ENCODE data around the gene SRF. TPM values are rescaled to one million over a fixed set of nuclear protein-coding genes. Genes with fewer than 3 reads are reported as not detected.

The SRF gene
- total and polyA plus RNA-seq, 4 donors, result 2.0 to 11.7 (median 7.1) TPM

GRCh38 chr6:43229803-43230620, 58.9 kb downstream of the SRF start:
- WGBS, result 80% methylated on average over 17 of the region's 17 CpGs
- H3K9me3 ChIP-seq (ENCODE audit: control insufficient read depth in 4 of 4, low read length in 3 of 4), result no peaks in the 10 kb centered on the region
- peaks cover 0 to 13% (median 3%) of the 10 kb centered on the region in 4 donors for H3K4me1 ChIP-seq (ENCODE audit: control insufficient read depth in 4 of 4, insufficient read depth in 4 of 4, low read length in 3 of 4)
- no peak overlapping the region for H3K9ac ChIP-seq (ENCODE audit: low read depth in 1 of 2, low read length in 2 of 2)
- DNase-seq (ENCODE audit: low spot score), result no peak
- H3K27ac ChIP-seq (ENCODE audit: low read depth in 1 of 2, low read length in 2 of 2), result no peak overlapping the region
- no peak for TF ChIP-seq MAX (IDR thresholded peaks at IDR 0.05)
- TF ChIP-seq, protein P1, sequence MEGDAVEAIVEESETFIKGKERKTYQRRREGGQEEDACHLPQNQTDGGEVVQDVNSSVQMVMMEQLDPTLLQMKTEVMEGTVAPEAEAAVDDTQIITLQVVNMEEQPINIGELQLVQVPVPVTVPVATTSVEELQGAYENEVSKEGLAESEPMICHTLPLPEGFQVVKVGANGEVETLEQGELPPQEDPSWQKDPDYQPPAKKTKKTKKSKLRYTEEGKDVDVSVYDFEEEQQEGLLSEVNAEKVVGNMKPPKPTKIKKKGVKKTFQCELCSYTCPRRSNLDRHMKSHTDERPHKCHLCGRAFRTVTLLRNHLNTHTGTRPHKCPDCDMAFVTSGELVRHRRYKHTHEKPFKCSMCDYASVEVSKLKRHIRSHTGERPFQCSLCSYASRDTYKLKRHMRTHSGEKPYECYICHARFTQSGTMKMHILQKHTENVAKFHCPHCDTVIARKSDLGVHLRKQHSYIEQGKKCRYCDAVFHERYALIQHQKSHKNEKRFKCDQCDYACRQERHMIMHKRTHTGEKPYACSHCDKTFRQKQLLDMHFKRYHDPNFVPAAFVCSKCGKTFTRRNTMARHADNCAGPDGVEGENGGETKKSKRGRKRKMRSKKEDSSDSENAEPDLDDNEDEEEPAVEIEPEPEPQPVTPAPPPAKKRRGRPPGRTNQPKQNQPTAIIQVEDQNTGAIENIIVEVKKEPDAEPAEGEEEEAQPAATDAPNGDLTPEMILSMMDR (IDR thresholded peaks at IDR 0.05; ENCODE audit: low read depth, low read length, missing input control), result no peak
- TF ChIP-seq EGR1 (IDR thresholded peaks at IDR 0.05; ENCODE audit: low read depth in 2 of 2), result no peak
- no peak overlapping the region for H3K4me3 ChIP-seq (ENCODE audit: low read depth in 1 of 3, low read length in 3 of 3)
- no peaks in the 10 kb centered on the region for H3K27me3 ChIP-seq (ENCODE audit: control insufficient read depth in 4 of 4, insufficient read depth in 4 of 4, low read length in 3 of 4)
- H3K36me3 ChIP-seq (ENCODE audit: control insufficient read depth in 4 of 4, insufficient read depth in 3 of 4, low read depth in 1 of 4, low read length in 3 of 4), result no peaks in the 10 kb centered on the region

- 91% methylated on average over 4 of the region's 4 CpGs for WGBS
- Histone ChIP-seq H3K9ac (ENCODE audit: low read depth in 1 of 2, low read length in 2 of 2) (no peak overlapping the region), H3K4me3 (ENCODE audit: low read depth in 1 of 3, low read length in 3 of 3) (no peak overlapping the region), H3K27ac (ENCODE audit: low read depth in 1 of 2, low read length in 2 of 2) (no peak overlapping the region), H3K4me1 (ENCODE audit: control insufficient read depth in 4 of 4, insufficient read depth in 4 of 4, low read length in 3 of 4) (peaks cover 0 to 13% (median 3%) of the 10 kb centered on the region in 4 donors), H3K27me3 (ENCODE audit: control insufficient read depth in 4 of 4, insufficient read depth in 4 of 4, low read length in 3 of 4) (no peaks in the 10 kb centered on the region), H3K9me3 (ENCODE audit: control insufficient read depth in 4 of 4, low read length in 3 of 4) (no peaks in the 10 kb centered on the region), H3K36me3 (ENCODE audit: control insufficient read depth in 4 of 4, insufficient read depth in 3 of 4, low read depth in 1 of 4, low read length in 3 of 4) (no peaks in the 10 kb centered on the region)
- TF ChIP-seq, protein P2, sequence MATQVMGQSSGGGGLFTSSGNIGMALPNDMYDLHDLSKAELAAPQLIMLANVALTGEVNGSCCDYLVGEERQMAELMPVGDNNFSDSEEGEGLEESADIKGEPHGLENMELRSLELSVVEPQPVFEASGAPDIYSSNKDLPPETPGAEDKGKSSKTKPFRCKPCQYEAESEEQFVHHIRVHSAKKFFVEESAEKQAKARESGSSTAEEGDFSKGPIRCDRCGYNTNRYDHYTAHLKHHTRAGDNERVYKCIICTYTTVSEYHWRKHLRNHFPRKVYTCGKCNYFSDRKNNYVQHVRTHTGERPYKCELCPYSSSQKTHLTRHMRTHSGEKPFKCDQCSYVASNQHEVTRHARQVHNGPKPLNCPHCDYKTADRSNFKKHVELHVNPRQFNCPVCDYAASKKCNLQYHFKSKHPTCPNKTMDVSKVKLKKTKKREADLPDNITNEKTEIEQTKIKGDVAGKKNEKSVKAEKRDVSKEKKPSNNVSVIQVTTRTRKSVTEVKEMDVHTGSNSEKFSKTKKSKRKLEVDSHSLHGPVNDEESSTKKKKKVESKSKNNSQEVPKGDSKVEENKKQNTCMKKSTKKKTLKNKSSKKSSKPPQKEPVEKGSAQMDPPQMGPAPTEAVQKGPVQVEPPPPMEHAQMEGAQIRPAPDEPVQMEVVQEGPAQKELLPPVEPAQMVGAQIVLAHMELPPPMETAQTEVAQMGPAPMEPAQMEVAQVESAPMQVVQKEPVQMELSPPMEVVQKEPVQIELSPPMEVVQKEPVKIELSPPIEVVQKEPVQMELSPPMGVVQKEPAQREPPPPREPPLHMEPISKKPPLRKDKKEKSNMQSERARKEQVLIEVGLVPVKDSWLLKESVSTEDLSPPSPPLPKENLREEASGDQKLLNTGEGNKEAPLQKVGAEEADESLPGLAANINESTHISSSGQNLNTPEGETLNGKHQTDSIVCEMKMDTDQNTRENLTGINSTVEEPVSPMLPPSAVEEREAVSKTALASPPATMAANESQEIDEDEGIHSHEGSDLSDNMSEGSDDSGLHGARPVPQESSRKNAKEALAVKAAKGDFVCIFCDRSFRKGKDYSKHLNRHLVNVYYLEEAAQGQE (IDR thresholded peaks at IDR 0.05), result no peak
- no peak for TF ChIP-seq YY1 (IDR thresholded peaks at IDR 0.05)
- TF ChIP-seq, protein P1 (IDR thresholded peaks at IDR 0.05; ENCODE audit: low read depth, low read length, missing input control), result no peak
- no peak for TF ChIP-seq JUND (IDR thresholded peaks at IDR 0.05)
- no peak for TF ChIP-seq FOXA2 (IDR thresholded peaks at IDR 0.05)
- TF ChIP-seq SP1 (IDR thresholded peaks at IDR 0.05), result no peak
- no peak for TF ChIP-seq ZBTB33 (IDR thresholded peaks at IDR 0.05)
- no peak for TF ChIP-seq TAF1 (conservative IDR thresholded peaks at IDR 0.05)
- TF ChIP-seq FOXA1 (IDR thresholded peaks at IDR 0.05), result no peak
- no peak for TF ChIP-seq MAX (IDR thresholded peaks at IDR 0.05)
- no peak for TF ChIP-seq RAD21 (IDR thresholded peaks at IDR 0.05)
- no peak for TF ChIP-seq RXRA (IDR thresholded peaks at IDR 0.05)
- TF ChIP-seq HNF4A (conservative IDR thresholded peaks at IDR 0.05), result no peak
- TF ChIP-seq, protein P3, sequence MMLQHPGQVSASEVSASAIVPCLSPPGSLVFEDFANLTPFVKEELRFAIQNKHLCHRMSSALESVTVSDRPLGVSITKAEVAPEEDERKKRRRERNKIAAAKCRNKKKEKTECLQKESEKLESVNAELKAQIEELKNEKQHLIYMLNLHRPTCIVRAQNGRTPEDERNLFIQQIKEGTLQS (IDR thresholded peaks at IDR 0.05), result no peak
- no peak for TF ChIP-seq NR2F2 (IDR thresholded peaks at IDR 0.05)
- TF ChIP-seq GABPA (IDR thresholded peaks at IDR 0.05 in 1 of 2, conservative IDR thresholded peaks at IDR 0.05 in 1 of 2), result no peak
- TF ChIP-seq HNF4G (IDR thresholded peaks at IDR 0.05), result no peak
- TF ChIP-seq EGR1 (IDR thresholded peaks at IDR 0.05; ENCODE audit: low read depth in 2 of 2), result no peak
- DNase-seq (ENCODE audit: low spot score), result no peak
Measured at GRCh38 chr6:43231053-43231452, 60.0 kb downstream of the SRF start.

Data from liver (tissue), 9 donors.